Adrenal gland (tissue), 5 donors: ENCODE results near the gene EXOC4.

Experiments used
- POLR2A ChIP-seq, 2 donors: fragments of 450-650 bp; IDR thresholded peaks; one replicate each; pipeline ENCODE4 v1.6.1; 2017; ENCODE audit warnings: antibody characterized with exemption in 2 of 2, mild to moderate bottlenecking in 2 of 2, moderate library complexity in 1 of 2
- TF ChIP-seq, protein P1 (sequence below), 6 experiments: fragments of 450-650 bp in 4 of 6; fragments of 200-600 bp in 2 of 6; sonication (generic) in 1 of 6; IDR thresholded peaks; 1 replicate in 5 of 6; 2 replicates in 1 of 6; pipeline versions ENCODE4 v1.5.1 to v1.8.0; 2016 to 2021; ENCODE audit warnings: antibody characterized with exemption in 6 of 6, mild to moderate bottlenecking in 2 of 6, moderate library complexity in 1 of 6
- donor health status: DM: no; HTN: no; CAD: no.

GRCh38 chr7:133860628-133861335 is 607.9 kb downstream of the EXOC4 start:
- TF ChIP-seq, protein P1, sequence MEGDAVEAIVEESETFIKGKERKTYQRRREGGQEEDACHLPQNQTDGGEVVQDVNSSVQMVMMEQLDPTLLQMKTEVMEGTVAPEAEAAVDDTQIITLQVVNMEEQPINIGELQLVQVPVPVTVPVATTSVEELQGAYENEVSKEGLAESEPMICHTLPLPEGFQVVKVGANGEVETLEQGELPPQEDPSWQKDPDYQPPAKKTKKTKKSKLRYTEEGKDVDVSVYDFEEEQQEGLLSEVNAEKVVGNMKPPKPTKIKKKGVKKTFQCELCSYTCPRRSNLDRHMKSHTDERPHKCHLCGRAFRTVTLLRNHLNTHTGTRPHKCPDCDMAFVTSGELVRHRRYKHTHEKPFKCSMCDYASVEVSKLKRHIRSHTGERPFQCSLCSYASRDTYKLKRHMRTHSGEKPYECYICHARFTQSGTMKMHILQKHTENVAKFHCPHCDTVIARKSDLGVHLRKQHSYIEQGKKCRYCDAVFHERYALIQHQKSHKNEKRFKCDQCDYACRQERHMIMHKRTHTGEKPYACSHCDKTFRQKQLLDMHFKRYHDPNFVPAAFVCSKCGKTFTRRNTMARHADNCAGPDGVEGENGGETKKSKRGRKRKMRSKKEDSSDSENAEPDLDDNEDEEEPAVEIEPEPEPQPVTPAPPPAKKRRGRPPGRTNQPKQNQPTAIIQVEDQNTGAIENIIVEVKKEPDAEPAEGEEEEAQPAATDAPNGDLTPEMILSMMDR (IDR thresholded peaks at IDR 0.05), result no peak
- no peak for TF ChIP-seq POLR2A (IDR thresholded peaks at IDR 0.05)
